H1 (cell line): ENCODE data around the gene OLFM3. TPM values are rescaled to one million over a fixed set of nuclear protein-coding genes. Genes with fewer than 3 reads are reported as not detected.

Experiments
- EZH2 ChIP-seq: fragments of 200-600 bp; sonication (generic); IDR thresholded peaks from 2 replicates; pipeline ENCODE4 v1.7.1; 2012; ENCODE audit warnings: low read depth, mild to moderate bottlenecking, moderate library complexity, low read length, inconsistent platforms; ENCODE audit not compliant: severe bottlenecking
- JUN ChIP-seq: IDR thresholded peaks from 2 replicates; pipeline ENCODE4 v1.6.1; 2011; ENCODE audit warnings: low read depth, mild to moderate bottlenecking, improper control_type of control experiment, low read length
- POU5F1 ChIP-seq: IDR thresholded peaks from 2 replicates; pipeline ENCODE4 v1.6.1; 2011; ENCODE audit warnings: low read depth, mild to moderate bottlenecking, low read length, moderate library complexity
- RNF2 ChIP-seq: fragments of 200-900, 300-1000 bp; sonication (generic); IDR thresholded peaks from 2 replicates; pipeline ENCODE4 v1.7.1; 2016; ENCODE audit warnings: borderline replicate concordance, low read depth, mild to moderate bottlenecking, antibody characterized with exemption, low read length; ENCODE audit not compliant: poor library complexity, severe bottlenecking; ENCODE audit errors: missing control alignments
- SAP30 ChIP-seq: fragments of 300-600 bp; sonication (generic); IDR thresholded peaks from 2 replicates; pipeline ENCODE4 v1.7.1; 2012; ENCODE audit warnings: low read length, moderate library complexity, mild to moderate bottlenecking, inconsistent platforms; ENCODE audit not compliant: insufficient read depth, insufficient replicate concordance
- SIX5 ChIP-seq: IDR thresholded peaks from 2 replicates; pipeline ENCODE4 v1.6.1; 2011; ENCODE audit warnings: mild to moderate bottlenecking, low read depth, low read length
- TAF1 ChIP-seq: IDR thresholded peaks from 2 replicates; pipeline ENCODE4 v1.6.1; 2011; ENCODE audit warnings: mild to moderate bottlenecking, low read depth, low read length
- polyA plus RNA-seq, 7 experiments: library from polyadenylated mRNA; depleted of rRNA in 3 of 7; stranded (reverse) in 5 of 7; unstranded in 2 of 7; fragments of >200 nt in 5 of 7; fragments of 200-250 nt in 2 of 7; gene quantifications; 1 replicate in 5 of 7; 2 replicates in 1 of 7; 4 replicates in 1 of 7; pipeline versions ENCODE4 v1.2.1 to v1.2.3, GENCODE V29; 2011 to 2013; ENCODE audit warnings: missing spikeins in 2 of 7, mixed read lengths in 2 of 7
- total RNA-seq: library from RNA; stranded (reverse); fragmentation: NEBNext Ultra II Directional; extraction: Animal tissue kit (Norgen Biotek cat#: 25700); gene quantifications from 2 replicates; pipeline ENCODE4 v1.2.1, GENCODE V29; 2021
- TF ChIP-seq, protein P1 (sequence below), 3 experiments: IDR thresholded peaks; 1 replicate in 2 of 3; 2 replicates in 1 of 3; pipeline versions ENCODE4 v1.5.1 to v1.6.1; 2011; ENCODE audit warnings: low read length in 3 of 3, mild to moderate bottlenecking in 3 of 3, inconsistent platforms in 2 of 3, low read depth in 1 of 3, moderate library complexity in 1 of 3; ENCODE audit not compliant: insufficient read depth in 1 of 3; ENCODE audit errors: control extremely low read depth in 1 of 3

Gene OLFM3
- total and polyA plus RNA-seq, 2 of the 8 experiments (the other 6 are each of a cell fraction or from before 2014, with no cell fraction given): 0.30 to 0.32 TPM

DNA sequence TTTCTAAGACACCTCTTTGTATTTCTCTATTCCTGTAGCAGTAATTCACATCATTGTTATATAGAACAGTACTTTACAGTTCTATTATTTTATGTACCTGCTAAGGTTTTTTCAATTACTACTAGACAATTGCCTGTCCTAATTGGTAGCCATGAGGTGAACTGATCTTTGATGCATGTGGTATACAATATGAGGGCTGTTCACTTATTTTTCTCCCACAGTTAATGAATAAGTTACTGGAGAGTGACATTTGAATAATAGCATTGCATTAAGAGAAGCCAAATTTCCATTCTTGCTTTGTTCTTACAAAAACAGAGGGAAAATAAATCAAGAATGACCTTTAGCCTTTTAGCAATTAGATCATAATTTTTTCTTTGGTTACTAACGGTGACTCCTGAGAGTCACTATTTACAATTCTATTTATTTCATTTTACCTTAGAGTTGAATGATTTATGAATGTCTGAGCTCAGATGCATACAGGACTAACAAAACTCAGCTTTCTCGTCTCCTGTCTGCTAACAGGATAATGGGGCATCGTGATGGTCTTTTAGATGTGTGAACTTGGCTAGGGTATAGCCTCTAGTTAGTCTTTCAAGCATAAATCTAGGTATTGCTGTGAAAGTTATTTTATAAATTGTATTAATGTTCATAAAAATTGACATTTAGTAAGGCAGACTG, 54.1 kb downstream of the OLFM3 start (continued):
- TF ChIP-seq SAP30: no peak
- TF ChIP-seq SIX5: no peak
- no peak for TF ChIP-seq POU5F1
- TF ChIP-seq, protein P1, sequence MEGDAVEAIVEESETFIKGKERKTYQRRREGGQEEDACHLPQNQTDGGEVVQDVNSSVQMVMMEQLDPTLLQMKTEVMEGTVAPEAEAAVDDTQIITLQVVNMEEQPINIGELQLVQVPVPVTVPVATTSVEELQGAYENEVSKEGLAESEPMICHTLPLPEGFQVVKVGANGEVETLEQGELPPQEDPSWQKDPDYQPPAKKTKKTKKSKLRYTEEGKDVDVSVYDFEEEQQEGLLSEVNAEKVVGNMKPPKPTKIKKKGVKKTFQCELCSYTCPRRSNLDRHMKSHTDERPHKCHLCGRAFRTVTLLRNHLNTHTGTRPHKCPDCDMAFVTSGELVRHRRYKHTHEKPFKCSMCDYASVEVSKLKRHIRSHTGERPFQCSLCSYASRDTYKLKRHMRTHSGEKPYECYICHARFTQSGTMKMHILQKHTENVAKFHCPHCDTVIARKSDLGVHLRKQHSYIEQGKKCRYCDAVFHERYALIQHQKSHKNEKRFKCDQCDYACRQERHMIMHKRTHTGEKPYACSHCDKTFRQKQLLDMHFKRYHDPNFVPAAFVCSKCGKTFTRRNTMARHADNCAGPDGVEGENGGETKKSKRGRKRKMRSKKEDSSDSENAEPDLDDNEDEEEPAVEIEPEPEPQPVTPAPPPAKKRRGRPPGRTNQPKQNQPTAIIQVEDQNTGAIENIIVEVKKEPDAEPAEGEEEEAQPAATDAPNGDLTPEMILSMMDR (IDR thresholded peaks at IDR 0.05; ENCODE audit: control extremely low read depth in 1 of 3, insufficient read depth in 1 of 3, low read depth in 1 of 3, low read length in 3 of 3): no peak
- TF ChIP-seq TAF1: no peak
- TF ChIP-seq EZH2: no peak
- TF ChIP-seq JUN: no peak
- no peak for TF ChIP-seq RNF2
